HG03575 (cell line): ENCODE measurements around the gene DNAL1.

Experiments used
- ATAC-seq: cut with Tn5 transposase; IDR thresholded peaks from one replicate; pipeline ENCODE4 v1.9.1; 2021; ENCODE audit not compliant: unreplicated experiment, insufficient number of reproducible peaks, low FRiP score; ENCODE audit errors: extremely low read depth

Gene DNAL1

DNA sequence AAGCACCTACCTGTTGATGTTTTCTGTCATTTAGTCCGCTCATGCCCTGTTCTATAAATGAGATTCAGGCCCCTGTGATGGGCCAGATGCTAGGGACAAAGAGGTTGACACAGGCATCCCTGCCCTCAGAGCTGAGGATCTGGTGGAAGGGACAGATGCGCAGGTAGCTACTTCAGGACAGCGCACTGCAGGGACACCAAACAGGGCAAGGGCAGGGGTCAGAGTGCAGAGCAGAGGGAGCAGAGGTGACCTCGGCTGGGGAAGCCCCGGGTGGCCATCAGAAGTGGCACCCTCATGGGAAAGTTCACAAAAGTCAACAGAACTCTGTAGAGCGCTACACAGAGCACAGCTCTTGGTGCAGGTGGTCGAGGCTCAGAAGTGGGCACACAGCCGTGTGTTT, 75.0 kb downstream of the DNAL1 start:
- ATAC-seq, result no peak

GRCh38 chr14:73720636-73721035, 75.8 kb downstream of the DNAL1 start:
- no peak for ATAC-seq

DNA sequence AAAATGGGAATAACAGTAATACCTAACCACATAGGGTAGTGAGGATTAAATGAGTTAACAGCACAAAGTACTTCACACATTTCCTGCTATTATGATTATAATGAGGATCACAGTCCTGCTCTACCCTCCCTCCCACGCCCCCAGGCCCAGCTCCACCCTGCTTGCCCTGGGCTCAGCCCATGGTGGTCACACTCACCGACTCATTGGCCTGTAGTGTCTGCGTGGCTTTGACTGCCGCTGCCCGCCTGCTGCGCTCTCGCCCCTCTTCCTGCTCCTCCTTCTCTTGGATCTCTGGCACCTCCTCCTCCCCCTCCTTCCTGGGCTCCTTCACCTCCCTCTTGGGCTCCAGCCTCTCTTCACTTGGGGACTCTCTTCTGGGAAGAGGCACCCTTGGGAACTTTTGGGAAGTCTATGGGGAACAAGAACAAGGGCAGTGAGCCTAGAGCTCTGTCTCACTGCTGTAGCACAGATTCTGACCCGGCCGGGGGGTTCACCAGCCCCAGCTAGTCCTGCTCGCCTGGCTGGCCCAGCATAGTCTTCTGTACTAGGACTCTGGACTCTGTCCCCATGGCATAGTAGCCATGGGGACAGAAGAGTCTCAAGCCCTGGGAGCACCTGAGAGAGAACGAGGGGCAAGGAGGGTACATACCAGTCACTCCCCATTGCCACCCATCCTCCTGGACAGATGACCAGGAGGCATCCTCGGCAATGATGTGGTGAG, 76.5 kb downstream of the DNAL1 start:
- ATAC-seq, result no peak

DNA sequence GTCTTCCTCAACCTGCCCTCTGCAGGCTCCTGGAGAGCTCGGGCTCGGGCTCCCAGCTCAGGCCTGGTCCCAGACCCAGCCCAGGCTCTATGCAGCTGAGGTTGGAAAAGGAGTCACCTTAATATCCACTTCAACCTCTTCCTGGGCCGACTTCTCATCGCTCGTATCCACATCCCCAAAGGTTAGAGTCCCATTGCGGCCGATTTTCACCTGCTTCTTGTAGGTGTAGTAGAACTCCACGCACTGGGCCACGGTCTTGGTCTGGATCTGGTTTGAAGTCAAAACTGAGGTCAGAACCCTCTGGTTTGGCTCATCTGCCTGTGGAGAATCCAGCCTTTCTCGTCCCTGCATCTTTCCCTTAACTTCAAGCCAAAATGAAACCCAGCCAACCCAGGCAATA, 77.8 kb downstream of the DNAL1 start:
- no peak for ATAC-seq

GRCh38 chr14:73723406-73723796, 78.6 kb downstream of the DNAL1 start:
- ATAC-seq, result no peak

DNA sequence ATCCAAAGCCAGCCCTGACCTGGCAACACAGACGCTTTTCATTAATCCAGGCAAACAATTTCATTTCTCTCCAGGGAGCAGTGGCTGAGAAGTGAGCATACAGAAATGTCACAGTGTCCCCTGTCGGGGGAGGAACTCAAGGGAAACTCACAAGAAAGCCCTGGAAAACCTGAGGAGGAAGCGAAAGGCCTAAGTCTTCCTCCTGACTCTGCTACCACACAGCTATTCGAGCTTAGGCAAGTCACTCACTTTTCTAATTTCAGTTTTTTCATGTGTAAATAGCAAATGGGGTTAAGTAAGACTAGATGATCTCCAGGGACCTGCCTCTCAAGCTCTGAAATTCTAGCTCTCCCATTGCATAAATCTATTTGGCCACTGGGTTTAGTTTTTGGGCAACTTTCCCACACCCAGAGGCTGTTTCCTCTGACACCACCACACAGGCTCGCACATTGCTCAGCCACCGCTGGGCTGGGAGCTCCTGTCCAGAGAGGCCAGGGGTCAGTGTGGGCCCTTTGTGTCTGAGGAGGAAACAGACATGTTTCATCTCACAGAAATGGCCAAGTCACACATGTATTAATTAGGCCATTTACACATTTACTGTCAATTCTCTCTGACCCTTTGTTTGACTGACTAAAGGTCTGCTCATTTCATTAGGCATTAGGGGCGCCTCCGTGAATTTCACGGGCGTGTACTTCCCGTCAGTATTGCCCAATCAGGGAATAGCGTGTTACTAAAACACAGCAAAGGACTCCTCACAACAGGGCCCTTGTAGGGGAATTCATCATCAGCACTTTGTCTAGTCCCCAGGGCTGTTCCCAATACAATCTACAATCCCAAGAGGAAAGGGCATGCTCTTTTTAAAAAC, 79.2 kb downstream of the DNAL1 start:
- no peak for ATAC-seq

DNA sequence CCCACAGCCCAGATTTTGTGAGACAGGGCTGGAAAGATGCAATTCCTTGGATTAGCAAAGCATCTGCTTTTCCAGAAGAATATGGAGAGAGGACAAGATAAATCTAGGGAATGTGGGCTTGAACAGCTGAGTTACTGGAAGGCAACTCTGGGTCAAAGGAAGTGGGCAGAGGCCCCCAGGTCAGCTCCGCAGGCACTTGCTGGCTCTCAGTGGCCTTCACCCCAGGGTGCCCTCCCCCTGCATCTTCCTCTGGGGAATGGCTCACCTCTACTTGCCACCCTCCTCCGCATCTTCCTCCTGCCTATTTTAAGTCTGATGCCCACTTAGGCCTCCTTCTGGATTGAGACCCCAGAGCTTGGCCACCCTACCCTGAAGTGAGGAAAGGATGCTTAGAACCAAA, 79.9 kb downstream of the DNAL1 start:
- no peak for ATAC-seq

DNA sequence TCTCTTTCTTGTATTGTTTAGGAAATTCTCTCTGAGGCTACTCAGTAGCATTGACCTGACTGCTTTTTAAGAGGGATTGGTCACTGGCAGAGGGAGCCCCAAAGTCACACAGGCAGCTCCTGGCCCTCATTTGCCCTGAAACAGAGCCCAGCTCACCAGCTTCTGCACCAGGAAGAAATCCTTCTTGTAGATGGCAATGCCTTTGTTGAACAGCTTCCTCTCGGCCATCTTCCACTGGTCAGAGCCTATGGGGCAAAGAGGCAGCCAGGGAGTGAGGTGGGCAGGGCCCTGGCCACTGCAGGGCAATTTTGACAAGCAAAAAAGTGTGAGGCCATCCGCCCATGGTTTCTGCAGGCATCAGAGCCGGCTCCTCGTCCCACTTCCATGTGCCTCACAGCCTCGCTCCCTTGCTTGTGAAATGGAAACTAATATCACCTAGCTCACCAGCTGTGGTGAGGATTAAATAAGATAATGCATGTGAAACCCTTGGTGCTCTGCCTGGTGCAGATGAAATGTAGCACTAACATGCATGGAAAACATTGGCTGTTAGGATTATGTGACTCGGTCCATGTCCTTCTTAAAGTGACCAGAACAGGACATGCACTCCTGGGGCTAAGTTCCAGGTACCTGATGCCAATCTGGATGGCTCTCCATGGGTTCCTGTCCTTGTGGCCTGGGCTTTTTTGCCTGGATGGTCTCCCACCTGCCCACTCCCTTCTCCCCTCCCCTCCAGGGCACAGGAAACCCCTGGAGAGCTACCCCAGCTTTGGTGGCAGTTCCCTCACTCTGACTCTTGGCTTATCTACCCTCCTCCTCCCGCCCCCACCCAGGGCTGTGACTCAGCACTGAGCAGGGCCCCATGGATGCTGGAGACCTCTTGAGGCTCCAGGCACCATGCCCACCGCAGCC, 80.6 kb downstream of the DNAL1 start:
- ATAC-seq, result no peak

DNA sequence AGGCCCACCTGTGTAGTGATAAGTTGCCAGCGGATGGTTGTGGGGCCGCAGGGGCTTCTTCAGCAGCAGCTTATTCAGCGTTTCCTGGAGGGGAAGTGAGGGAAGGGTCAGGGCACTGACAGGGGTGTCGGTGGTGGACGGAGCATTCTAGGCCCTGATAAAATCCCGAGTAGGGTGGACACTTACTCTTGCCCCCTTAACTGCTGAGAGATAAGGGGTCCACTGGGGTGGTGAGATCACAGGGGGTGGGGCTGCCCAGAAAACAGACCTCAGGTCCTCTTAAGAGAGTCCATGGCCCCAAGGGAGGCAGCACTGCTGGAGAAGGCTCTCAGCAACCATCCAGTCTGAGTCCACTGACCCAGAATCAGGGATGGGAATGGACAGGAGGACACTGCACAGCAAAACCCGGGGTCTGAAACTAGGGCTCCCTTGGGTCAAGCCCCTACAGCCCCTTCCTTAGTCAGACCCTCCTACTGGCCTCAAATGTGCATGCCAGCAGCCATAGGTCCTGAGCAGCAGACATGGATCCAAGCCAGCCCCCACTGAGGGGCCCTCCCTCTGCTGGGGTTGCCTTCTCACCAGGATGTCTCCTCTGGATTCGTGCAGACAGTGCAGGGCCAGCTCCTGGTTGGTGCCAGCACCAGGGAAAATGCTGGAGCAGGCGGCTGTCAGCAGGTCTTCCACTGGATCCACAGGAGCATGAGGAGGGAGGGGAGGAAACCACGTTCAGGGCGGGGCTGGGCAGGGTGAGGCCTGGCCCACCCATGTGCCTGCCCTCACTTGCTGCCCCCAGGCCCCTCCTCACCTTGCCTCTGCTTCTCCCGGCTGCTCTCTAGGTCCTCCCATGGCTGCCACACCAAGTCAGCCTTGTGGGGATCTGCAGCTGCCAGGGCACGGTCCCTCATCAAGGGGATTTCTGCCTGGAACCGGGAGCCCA, 81.5 kb downstream of the DNAL1 start:
- no peak for ATAC-seq

- ATAC-seq, result no peak
These were observed 82.4 kb downstream of the DNAL1 start for GRCh38 chr14:73727166-73727565.

DNA sequence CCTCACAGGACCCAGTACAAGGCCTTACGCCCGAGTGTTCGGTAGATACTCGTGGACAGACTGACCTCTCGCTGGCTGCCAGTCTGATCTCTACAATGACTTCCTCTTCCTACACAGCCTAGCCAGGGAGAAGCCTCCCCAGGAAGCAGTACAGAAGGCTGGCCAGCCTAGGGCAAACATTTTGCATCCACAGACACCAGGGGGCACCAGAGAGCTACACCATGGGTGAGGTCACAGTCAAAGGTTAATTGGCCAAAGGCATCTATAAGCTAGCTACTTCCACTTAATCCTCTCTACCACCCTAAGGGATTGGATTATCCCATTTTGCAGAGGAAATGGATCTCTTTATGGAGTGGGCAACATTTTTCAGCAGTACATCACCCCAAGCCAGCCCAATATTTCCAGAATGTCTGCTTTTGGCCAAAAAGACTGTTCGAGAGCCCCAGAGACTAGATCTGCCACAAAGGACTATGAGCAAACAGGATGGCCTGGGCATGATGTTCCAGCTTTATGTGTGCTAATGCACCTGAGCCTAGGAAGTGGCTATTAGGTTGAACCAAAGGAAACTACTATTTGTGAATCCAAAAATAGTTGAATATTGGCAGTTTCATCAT, 84.0 kb downstream of the DNAL1 start:
- no peak for ATAC-seq

- ATAC-seq, result no peak
These were observed 84.9 kb downstream of the DNAL1 start for GRCh38 chr14:73729556-73730265.

DNA sequence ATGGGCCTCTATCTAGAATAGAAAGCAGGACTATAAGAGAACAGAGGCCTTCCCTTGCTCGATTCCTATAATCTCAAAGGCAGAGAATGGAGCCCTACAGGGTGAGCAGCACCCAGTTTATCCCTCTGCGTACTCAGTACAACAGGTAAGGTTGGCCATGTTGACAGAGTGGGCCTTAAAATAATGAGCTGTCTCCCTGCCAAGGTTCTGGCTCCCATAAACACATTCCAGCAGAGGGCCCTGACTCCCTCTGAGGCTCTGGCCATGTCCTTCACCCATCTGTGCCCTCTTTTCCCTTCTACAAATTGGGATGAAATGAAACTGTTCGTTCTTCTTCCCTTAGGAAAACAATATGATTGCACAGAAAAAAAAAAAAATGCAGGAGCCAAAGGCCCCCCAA, 86.3 kb downstream of the DNAL1 start:
- ATAC-seq, result no peak

GRCh38 chr14:73732006-73732405, 87.2 kb downstream of the DNAL1 start:
- ATAC-seq, result no peak

- ATAC-seq, result no peak
These were observed 92.1 kb downstream of the DNAL1 start for GRCh38 chr14:73736842-73737241.

- ATAC-seq, result no peak
These were observed 93.9 kb downstream of the DNAL1 start for GRCh38 chr14:73738518-73739173.
